Eye (tissue), 1 donor: ENCODE results near the gene TCP11L1.
"Not testable (repeated sequence)": the region's sequence is repeated elsewhere in the genome, so short reads cannot be mapped to it uniquely, and the experiment has no call there.

Source experiments
- DNase-seq: peaks from one replicate; pipeline ENCODE4 v3.0.0-alpha.2; 2015

TCP11L1 gene

DNA sequence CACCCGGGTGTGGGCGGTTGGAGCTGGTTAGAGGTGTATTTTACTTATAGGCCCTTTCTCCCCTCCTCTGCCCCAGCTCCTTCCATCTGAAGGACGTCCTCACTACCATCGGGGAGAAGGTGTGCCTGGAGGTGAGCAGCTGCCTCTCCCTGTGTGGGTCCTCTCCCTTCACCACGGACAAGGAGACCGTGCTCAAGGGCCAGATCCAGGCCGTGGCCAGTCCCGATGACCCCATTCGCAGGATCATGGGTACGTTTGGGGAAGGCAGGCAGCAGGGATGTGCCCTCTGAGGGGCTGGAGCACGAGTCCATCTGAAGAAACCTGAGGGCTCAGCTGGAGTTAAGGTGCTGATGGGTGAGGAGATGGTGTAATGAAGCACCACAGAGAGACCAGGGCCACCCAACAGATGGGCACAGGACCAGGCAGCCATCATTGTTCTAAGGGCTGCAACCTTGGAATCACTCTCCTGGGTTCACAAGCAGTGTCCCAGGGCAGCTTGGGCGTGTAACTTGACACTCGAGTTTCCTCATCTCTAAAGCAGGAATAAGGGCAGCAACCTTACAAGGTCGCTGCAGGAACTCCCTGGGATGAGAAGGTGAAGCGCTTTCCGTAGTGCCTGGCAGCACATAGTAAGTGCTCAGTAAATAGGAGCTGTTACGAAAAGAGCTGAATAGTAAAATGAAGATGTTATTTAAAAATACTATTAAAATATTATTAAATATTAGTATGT, 29.4 kb downstream of the TCP11L1 start:
- no peak for DNase-seq

DNA sequence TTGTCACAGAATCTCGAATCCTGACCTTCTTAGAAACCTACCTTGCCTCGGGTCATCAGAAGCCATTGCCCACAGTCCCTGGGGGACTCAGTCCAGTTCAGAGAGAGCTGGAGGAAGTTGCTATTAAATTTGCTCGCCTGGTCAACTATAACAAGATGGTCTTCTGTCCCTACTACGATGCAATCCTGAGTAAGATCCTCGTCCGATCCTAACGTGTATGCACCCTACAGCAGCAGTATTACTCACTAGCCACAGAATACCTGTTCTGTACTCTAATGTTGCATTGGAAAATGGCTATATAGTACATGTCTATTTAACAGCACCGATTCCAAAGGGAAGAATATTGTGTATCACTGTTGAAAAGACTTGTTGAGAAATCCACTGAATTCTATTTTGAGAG, 33.1 kb downstream of the TCP11L1 start:
- DNase-seq: no peak

DNA sequence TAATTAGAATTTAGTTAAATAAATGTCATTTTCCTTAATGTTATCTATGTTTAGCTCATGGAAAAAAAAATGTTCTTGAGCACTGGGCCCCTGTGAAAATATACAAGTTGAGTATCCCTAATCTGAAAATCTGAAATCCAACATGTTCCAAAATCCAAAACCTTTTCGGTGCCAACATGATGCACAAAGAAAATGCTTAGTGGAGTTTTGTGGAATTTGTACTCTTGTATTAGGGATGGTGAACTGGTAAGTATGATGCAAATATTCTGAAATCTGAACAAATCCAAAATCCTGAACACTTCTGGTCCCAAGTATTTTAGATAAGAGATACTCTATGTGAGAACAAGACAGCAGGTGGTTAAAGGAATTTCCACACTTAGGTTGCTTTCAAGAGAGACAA, 44.5 kb downstream of the TCP11L1 start:
- DNase-seq: no peak

DNA sequence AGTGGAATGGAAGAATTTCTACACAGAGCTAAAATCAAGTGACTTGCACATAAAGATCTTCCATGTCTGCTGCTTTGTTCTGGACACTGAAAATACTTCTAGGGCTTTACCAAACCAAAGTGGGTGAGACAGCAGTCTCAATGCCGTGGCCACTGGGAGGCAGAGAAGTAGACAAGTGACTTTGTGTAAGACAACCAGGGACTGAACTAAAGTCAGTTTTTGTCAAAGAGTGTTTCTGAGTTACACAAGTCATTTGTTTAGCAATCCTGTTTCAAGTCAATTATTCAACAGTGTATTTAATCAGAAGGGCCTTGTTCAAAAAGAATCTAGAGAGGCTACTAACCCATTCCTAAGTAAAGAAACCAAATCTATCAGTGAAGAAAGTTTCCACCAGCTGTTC, 46.6 kb downstream of the TCP11L1 start:
- no peak for DNase-seq

DNA sequence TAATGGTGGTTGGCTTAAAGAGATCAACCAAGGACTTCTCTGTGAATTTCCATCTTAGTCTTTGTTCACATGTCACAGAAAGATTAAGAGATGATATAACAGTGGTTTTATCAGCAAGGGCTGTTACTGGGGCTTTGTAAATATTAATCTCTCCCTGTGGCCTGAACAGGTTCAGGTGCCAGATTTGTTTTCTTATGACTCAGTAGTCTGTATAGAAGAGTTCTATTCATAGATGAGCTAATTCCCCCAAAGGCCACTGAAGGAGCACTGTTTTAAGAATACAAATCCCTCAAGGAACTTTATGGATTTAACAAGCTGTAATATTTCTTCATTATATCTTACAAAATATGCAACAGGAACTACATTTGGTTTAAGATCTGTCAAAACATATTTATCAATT, 50.4 kb downstream of the TCP11L1 start:
- no peak for DNase-seq

DNA sequence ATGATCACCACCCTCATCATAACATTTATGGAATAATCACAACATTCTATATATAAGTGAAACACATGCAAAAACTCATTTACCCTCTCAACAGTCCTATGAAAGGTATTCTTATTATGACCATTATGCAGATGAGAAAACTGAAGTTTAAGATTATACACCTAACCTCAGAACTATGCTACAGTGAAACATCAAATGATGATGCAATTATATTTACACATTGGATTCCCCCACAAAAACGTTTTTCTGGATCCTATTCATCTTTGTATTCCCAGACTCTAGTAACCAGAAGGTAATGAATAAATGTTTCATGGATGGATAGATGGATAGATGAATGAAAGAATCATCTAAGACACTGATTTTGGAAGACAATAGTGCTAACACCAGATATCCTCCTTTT, 54.8 kb downstream of the TCP11L1 start:
- no peak for DNase-seq

DNA sequence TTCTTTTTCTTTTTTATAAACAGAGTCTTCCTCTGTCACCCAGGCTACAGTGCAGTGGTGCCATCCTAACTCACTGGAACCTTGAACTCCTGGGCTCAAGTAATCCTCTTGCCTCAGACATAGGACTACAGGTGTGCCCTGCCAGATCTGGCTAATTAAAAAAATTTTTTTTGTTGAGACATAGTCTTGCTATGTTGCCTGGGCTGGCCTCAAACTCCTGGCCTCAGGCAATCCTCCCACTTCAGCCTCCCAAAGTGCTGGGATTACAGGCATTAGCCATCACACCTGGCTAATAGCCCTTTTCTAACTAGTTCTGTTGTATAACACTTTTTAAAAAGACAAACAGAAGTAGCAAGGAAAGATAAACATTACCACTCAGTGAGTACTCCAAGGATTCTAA, 64.5 kb downstream of the TCP11L1 start:
- no peak for DNase-seq

DNA sequence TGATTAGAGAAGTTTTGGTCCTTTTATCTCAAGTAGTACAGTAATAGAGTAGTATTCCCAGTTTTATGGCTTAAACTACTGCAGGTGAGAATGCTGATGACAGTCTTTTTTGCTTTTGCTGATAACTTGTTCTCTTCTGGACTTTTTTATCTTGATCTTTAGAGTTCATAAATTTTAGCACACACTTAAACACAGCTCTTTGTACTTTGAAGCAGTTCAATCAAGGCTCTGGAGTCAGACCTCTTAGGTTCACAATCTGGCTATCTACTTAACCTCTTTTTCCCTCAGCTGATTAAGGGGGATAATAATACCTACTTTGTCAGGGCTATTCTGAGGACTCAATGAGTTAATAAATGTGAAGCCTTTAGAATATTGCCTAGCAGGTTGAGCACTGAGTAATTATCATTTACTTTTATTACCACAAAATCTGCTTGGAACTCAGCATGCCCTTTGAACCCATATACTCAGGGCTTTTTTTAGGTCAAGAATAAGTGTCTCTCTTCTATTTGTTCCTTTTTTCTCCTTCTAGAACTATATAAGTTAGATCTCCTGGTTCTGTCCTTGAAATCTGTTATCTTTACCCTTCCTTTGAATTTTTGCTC, 70.0 kb downstream of the TCP11L1 start:
- DNase-seq: no peak

DNA sequence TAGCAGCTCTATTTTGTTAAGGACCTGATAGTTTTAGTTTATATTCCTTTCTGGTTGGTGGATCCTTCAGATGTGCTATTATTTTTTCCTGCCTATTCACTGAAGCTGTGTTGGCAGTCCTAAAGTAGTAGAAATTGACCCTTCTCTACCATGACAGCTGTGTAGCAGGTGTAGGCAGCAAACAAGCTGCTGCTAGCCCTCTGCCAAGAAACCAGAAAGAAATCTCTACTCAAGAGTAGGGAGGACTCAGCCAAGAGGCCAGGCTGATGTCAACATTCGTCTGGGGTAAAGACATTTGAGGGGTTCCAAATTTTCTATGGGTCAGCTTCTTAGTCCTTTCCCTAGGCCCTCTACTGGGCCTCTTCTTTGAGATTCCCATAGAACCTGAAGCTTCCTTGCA, 70.7 kb downstream of the TCP11L1 start:
- peak; percentile 28 for DNase-seq

DNA sequence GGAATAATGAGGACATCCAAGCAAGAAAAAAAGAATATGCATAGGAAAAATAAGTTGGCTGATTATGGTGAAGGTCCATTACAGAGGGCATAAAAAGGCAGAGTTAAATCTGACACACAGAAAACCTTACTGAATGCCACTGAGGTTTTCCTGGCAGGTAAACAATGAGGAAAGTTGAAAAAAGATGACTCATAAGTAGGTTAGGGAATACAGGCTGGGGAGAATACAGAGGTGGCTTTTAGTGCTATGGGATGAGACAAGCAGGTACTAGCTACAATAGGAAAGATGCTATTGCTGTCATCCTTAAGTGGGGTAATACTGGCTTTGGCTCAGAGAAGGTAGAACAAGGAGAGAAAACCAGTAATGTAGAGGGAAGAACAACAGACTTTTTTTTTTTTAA, 77.2 kb downstream of the TCP11L1 start:
- DNase-seq: no peak

DNA sequence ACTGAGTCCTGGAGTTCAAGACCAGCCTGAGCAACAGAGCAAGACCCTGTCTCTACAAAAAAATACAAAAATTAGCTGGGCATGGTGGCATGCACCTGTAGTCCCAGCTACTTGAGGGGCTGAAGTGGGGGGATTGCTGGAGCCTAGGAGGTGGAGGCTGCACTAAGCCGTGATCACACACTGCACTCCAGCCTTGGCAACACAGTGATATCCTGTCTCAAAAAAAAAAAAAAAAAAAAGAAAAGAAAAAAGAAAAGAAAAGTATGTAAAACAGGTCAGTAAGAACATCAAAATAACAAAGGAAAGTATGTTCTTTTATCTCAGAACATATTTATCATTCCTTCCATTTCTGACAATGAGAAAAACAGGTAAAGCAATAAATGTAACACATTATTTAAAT, 83.3 kb downstream of the TCP11L1 start:
- not testable (repeated sequence) for DNase-seq
